Fibroblast of lung (primary cell): ENCODE data around the gene GADL1. TPM values are rescaled to one million over a fixed set of nuclear protein-coding genes. Genes with fewer than 3 reads are reported as not detected.

Source experiments
- DNase-seq, 2 donors: peaks; one replicate each; pipeline versions ENCODE4 v3.0.0 to v3.0.0-alpha.2; 2010; ENCODE audit warnings: low read depth in 2 of 2
- H2AFZ ChIP-seq: 2 replicates; pipeline ENCODE4 v1.5.1; 2012; ENCODE audit warnings: low read length, control low read depth, inconsistent platforms
- H3K27ac ChIP-seq: 2 replicates; pipeline ENCODE4 v1.5.1; 2011; ENCODE audit warnings: low read length, control low read depth; ENCODE audit not compliant: insufficient read depth
- H3K27me3 ChIP-seq: 2 replicates; pipeline ENCODE4 v1.5.1; 2011; ENCODE audit warnings: mild to moderate bottlenecking, low read length; ENCODE audit not compliant: control insufficient read depth, insufficient read depth
- H3K36me3 ChIP-seq: 2 replicates; pipeline ENCODE4 v1.5.1; 2011; ENCODE audit warnings: low read length; ENCODE audit not compliant: control insufficient read depth, insufficient read depth
- H3K4me1 ChIP-seq: 2 replicates; pipeline ENCODE4 v1.5.1; 2011; ENCODE audit warnings: low read length; ENCODE audit not compliant: control insufficient read depth, insufficient read depth; ENCODE audit errors: extremely low read depth
- H3K4me2 ChIP-seq: 2 replicates; pipeline ENCODE4 v1.5.1; 2011; ENCODE audit warnings: low read length, control low read depth; ENCODE audit not compliant: insufficient read depth; ENCODE audit errors: extremely low read depth
- H3K4me3 ChIP-seq, 4 experiments: fragments of 200-600 bp in 1 of 4; sonication (generic) in 1 of 4; replicated peaks in 1 of 4; 2 replicates each; pipeline ENCODE4 v1.5.1; 2011 to 2016; ENCODE audit warnings: low read length in 4 of 4, low read depth in 3 of 4, mild to moderate bottlenecking in 3 of 4, control low read depth in 2 of 4, inconsistent platforms in 1 of 4, mixed read lengths in 1 of 4; ENCODE audit not compliant: insufficient read depth in 1 of 4; ENCODE audit errors: control extremely low read depth in 1 of 4
- H3K79me2 ChIP-seq: 2 replicates; pipeline ENCODE4 v1.5.1; 2012; ENCODE audit warnings: mild to moderate bottlenecking, low read length, inconsistent platforms; ENCODE audit not compliant: control insufficient read depth, insufficient read depth
- H3K9ac ChIP-seq: 2 replicates; pipeline ENCODE4 v1.5.1; 2011; ENCODE audit warnings: mild to moderate bottlenecking, low read length, control low read depth; ENCODE audit not compliant: insufficient read depth
- H3K9me3 ChIP-seq: 2 replicates; pipeline ENCODE4 v1.5.1; 2012; ENCODE audit warnings: low read depth, low read length; ENCODE audit not compliant: control insufficient read depth, insufficient read depth
- H4K20me1 ChIP-seq: 2 replicates; pipeline ENCODE4 v1.5.1; 2011; ENCODE audit warnings: low read length; ENCODE audit not compliant: control insufficient read depth, insufficient read depth; ENCODE audit errors: extremely low read depth
- EZH2 ChIP-seq: IDR thresholded peaks from 2 replicates; pipeline ENCODE4 v1.5.1; 2012; ENCODE audit warnings: low read length, control low read depth, mild to moderate bottlenecking; ENCODE audit errors: missing control alignments
- polyA plus RNA-seq, 2 donors: library from polyadenylated mRNA; depleted of rRNA in 1 of 2; stranded (reverse) in 1 of 2; unstranded in 1 of 2; fragments of >200 nt; gene quantifications; 2 replicates each; pipeline ENCODE4 v1.2.1, GENCODE V29; 2011 to 2012; ENCODE audit warnings: missing spikeins in 1 of 2
- total RNA-seq: library from RNA; depleted of rRNA; stranded (reverse); fragments of >200 nt; gene quantifications from 2 replicates; pipeline ENCODE4 v1.2.1, GENCODE V29; 2014
- TF ChIP-seq, protein P1 (sequence below), 2 donors: IDR thresholded peaks in 1 of 2; conservative IDR thresholded peaks in 1 of 2; 1 replicate in 1 of 2; 2 replicates in 1 of 2; pipeline ENCODE4 v1.5.1; 2011 to 2012; ENCODE audit warnings: low read length in 2 of 2, control low read depth in 1 of 2, inconsistent platforms in 1 of 2, low read depth in 1 of 2, mild to moderate bottlenecking in 1 of 2

Gene GADL1
- total and polyA plus RNA-seq, 2 donors (not counting 1 experiment from before 2014, with no cell fraction given) = 0.18 to 3.6 TPM

DNA sequence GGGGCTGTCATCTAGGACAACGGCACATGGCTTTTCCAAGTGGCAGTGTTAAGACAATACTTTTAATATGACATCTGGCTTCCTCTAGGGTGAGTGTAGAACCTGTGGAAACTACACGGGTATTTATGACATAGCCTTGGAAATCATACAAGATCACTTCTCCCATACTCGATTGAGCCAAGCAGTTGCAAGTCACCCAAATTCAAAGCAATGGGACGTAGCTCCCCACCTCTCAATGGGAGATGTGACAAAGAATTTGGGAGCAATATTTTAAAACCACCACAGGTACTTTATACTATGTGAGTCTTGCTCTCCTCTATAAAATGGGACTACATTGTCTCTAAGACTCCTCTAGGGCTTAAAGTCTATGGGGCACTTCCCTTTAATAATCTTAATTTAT, 194.5 kb downstream of the GADL1 start:
- Histone ChIP-seq H3K27me3 (no peaks in the 10 kb centered on the region), H3K79me2 (no peaks in the 10 kb centered on the region), H3K9me3 (no peaks in the 10 kb centered on the region), H3K9ac (no peak overlapping the region), H3K4me2 (no peak overlapping the region), H3K27ac (no peak overlapping the region), H3K4me1 (no peaks in the 10 kb centered on the region), H2AFZ (no peak overlapping the region), H4K20me1 (no peaks in the 10 kb centered on the region), H3K36me3 (peaks cover 2% of the 10 kb centered on the region), H3K4me3 (no peak overlapping the region)
- DNase-seq = no peak
- TF ChIP-seq EZH2 = no peak
- TF ChIP-seq, protein P1, sequence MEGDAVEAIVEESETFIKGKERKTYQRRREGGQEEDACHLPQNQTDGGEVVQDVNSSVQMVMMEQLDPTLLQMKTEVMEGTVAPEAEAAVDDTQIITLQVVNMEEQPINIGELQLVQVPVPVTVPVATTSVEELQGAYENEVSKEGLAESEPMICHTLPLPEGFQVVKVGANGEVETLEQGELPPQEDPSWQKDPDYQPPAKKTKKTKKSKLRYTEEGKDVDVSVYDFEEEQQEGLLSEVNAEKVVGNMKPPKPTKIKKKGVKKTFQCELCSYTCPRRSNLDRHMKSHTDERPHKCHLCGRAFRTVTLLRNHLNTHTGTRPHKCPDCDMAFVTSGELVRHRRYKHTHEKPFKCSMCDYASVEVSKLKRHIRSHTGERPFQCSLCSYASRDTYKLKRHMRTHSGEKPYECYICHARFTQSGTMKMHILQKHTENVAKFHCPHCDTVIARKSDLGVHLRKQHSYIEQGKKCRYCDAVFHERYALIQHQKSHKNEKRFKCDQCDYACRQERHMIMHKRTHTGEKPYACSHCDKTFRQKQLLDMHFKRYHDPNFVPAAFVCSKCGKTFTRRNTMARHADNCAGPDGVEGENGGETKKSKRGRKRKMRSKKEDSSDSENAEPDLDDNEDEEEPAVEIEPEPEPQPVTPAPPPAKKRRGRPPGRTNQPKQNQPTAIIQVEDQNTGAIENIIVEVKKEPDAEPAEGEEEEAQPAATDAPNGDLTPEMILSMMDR (conservative IDR thresholded peaks at IDR 0.05 in 1 of 2, IDR thresholded peaks at IDR 0.05 in 1 of 2; ENCODE audit: low read depth in 1 of 2, low read length in 2 of 2) = no peak

GRCh38 chr3:30698549-30698948, 195.9 kb downstream of the GADL1 start:
- Histone ChIP-seq H2AFZ (no peak overlapping the region), H3K27me3 (no peaks in the 10 kb centered on the region), H3K79me2 (no peaks in the 10 kb centered on the region), H3K4me3 (no peak overlapping the region), H3K9me3 (no peaks in the 10 kb centered on the region), H3K27ac (no peak overlapping the region), H3K9ac (no peak overlapping the region), H3K36me3 (peaks cover 4% of the 10 kb centered on the region), H4K20me1 (no peaks in the 10 kb centered on the region), H3K4me1 (no peaks in the 10 kb centered on the region), H3K4me2 (no peak overlapping the region)
- DNase-seq = no peak
- no peak for TF ChIP-seq EZH2
- TF ChIP-seq, protein P1 (conservative IDR thresholded peaks at IDR 0.05 in 1 of 2, IDR thresholded peaks at IDR 0.05 in 1 of 2; ENCODE audit: low read depth in 1 of 2, low read length in 2 of 2) = no peak

DNA sequence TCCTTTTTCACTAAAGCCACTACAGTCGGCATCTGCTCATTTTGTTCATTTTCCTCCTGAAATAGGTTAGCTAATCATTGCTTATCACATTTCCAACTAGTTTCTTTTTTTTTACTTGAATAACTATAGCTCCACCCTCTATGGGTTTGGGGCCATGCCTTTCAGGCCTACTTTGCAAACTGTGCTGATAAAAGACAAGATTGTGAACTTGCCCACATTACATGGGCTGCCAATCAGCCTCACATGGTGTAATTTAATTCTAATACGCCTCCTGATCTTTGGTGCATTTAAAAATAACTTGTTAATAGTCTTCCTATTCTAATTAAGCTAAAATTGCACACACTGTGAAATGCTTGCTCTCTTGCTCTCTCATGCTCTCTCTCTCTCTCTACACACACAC, 197.6 kb downstream of the GADL1 start:
- H3K4me2 ChIP-seq = no peak overlapping the region
- H3K4me1 ChIP-seq = no peaks in the 10 kb centered on the region
- no peak for DNase-seq
- no peaks in the 10 kb centered on the region for H3K9me3 ChIP-seq
- no peak for TF ChIP-seq EZH2
- TF ChIP-seq, protein P1 (conservative IDR thresholded peaks at IDR 0.05 in 1 of 2, IDR thresholded peaks at IDR 0.05 in 1 of 2; ENCODE audit: low read depth in 1 of 2, low read length in 2 of 2) = no peak
- H3K9ac ChIP-seq = no peak overlapping the region
- H3K4me3 ChIP-seq = no peak overlapping the region
- no peak overlapping the region for H2AFZ ChIP-seq
- no peaks in the 10 kb centered on the region for H3K79me2 ChIP-seq
- no peaks in the 10 kb centered on the region for H3K27me3 ChIP-seq
- peaks cover 5% of the 10 kb centered on the region for H3K36me3 ChIP-seq
- no peak overlapping the region for H3K27ac ChIP-seq
- no peaks in the 10 kb centered on the region for H4K20me1 ChIP-seq
